GM12891 (cell line): Measurements from ENCODE around the gene NIPA2.

Experiments
- PAX5 ChIP-seq: IDR thresholded peaks from 2 replicates; pipeline ENCODE4 v1.6.1; 2011; ENCODE audit warnings: low read length, moderate library complexity, mild to moderate bottlenecking; ENCODE audit not compliant: insufficient read depth, severe bottlenecking
- POLR2A ChIP-seq: IDR thresholded peaks from 2 replicates; pipeline ENCODE4 v1.6.1; 2011; ENCODE audit warnings: low read depth, low read length, control low read depth
- POLR2AphosphoS5 ChIP-seq: IDR thresholded peaks from 2 replicates; pipeline ENCODE4 v1.6.1; 2011; ENCODE audit warnings: low read depth, low read length, control low read depth
- SPI1 ChIP-seq: IDR thresholded peaks from 2 replicates; pipeline ENCODE4 v1.6.1; 2011; ENCODE audit warnings: low read depth, low read length, control low read depth
- TAF1 ChIP-seq: IDR thresholded peaks from 2 replicates; pipeline ENCODE4 v1.6.1; 2011; ENCODE audit warnings: low read depth, low read length, control low read depth

GRCh38 chr15:22902981-22903380, 64.5 kb downstream of the NIPA2 start:
- TF ChIP-seq TAF1 = no peak
- TF ChIP-seq POLR2A = no peak
- TF ChIP-seq SPI1 = no peak
- TF ChIP-seq POLR2AphosphoS5 = no peak
- no peak for TF ChIP-seq PAX5
